HEK293T (cell line): Measurements from ENCODE around the gene RIBC2.

ENCODE experiments used
- ARNT ChIP-seq: fragments of 450-650 bp; IDR thresholded peaks from 2 replicates; pipeline ENCODE4 v1.6.1; 2017; ENCODE audit warnings: mild to moderate bottlenecking
- BHLHE40 ChIP-seq: fragments of 450-650 bp; IDR thresholded peaks from 2 replicates; pipeline ENCODE4 v1.6.1; 2016; ENCODE audit warnings: mild to moderate bottlenecking, moderate library complexity, borderline replicate concordance
- FOXA1 ChIP-seq: fragments of 450-650 bp; IDR thresholded peaks from 2 replicates; pipeline ENCODE4 v1.6.1; 2016; ENCODE audit warnings: mild to moderate bottlenecking
- FOXK2 ChIP-seq: fragments of 450-650 bp; IDR thresholded peaks from 2 replicates; pipeline ENCODE4 v1.6.1; 2016; ENCODE audit warnings: mild to moderate bottlenecking
- FOXM1 ChIP-seq: fragments of 450-650 bp; IDR thresholded peaks from 2 replicates; pipeline ENCODE4 v1.6.1; 2017; ENCODE audit warnings: mild to moderate bottlenecking, borderline replicate concordance
- HDGF ChIP-seq: fragments of 450-650 bp; IDR thresholded peaks from 2 replicates; pipeline ENCODE4 v1.6.1; 2017; ENCODE audit warnings: antibody characterized with exemption, borderline replicate concordance
- L3MBTL2 ChIP-seq: fragments of 450-650 bp; conservative IDR thresholded peaks from 2 replicates; pipeline ENCODE4 v1.6.1; 2016; ENCODE audit warnings: mild to moderate bottlenecking
- LEF1 ChIP-seq: fragments of 450-650 bp; IDR thresholded peaks from 2 replicates; pipeline ENCODE4 v1.6.1; 2017; ENCODE audit warnings: mild to moderate bottlenecking, borderline replicate concordance
- NFRKB ChIP-seq: fragments of 450-650 bp; IDR thresholded peaks from 2 replicates; pipeline ENCODE4 v1.6.1; 2016; ENCODE audit warnings: mild to moderate bottlenecking, moderate library complexity
- PKNOX1 ChIP-seq: fragments of 450-650 bp; IDR thresholded peaks from 2 replicates; pipeline ENCODE4 v1.6.1; 2016
- SP1 ChIP-seq: fragments of 450-650 bp; IDR thresholded peaks from 2 replicates; pipeline ENCODE4 v1.6.1; 2017
- SUZ12 ChIP-seq: fragments of 450-650 bp; IDR thresholded peaks from 2 replicates; pipeline ENCODE4 v1.6.1; 2016; ENCODE audit warnings: mild to moderate bottlenecking
- TARDBP ChIP-seq: fragments of 450-650 bp; IDR thresholded peaks from 2 replicates; pipeline ENCODE4 v1.6.1; 2016
- ZNF384 ChIP-seq: fragments of 450-650 bp; IDR thresholded peaks from 2 replicates; pipeline ENCODE4 v1.6.1; 2016

- TF ChIP-seq TARDBP = no peak
- no peak for TF ChIP-seq SP1
- TF ChIP-seq ARNT = no peak
- TF ChIP-seq NFRKB = no peak
- no peak for TF ChIP-seq SUZ12
- TF ChIP-seq HDGF = no peak
- TF ChIP-seq FOXM1 = no peak
- no peak for TF ChIP-seq LEF1
- no peak for TF ChIP-seq ZNF384
- TF ChIP-seq PKNOX1 = no peak
- no peak for TF ChIP-seq BHLHE40
- no peak for TF ChIP-seq FOXK2
- TF ChIP-seq FOXA1 = no peak
- TF ChIP-seq L3MBTL2 = no peak
Observed at GRCh38 chr22:45426387-45426786, 12.9 kb downstream of the RIBC2 start.
